SJCRH30 (cell line): ENCODE data around the gene COG5. TPM values are rescaled to one million over a fixed set of nuclear protein-coding genes. Genes with fewer than 3 reads are reported as not detected.
A peak's percentile ranks its signal among the peaks of the same experiment; 100 is the strongest.

ENCODE experiments used
- DNase-seq, 2 experiments: peaks; one replicate each; pipeline ENCODE4 v3.0.0-alpha.2; 2015 to 2020
- H3K27ac ChIP-seq: fragments of 250-450 bp; sonication (Bioruptor Pico); 2 replicates; pipeline ENCODE4 v1.5.1; 2020; ENCODE audit warnings: mild to moderate bottlenecking, moderate library complexity
- H3K27me3 ChIP-seq: fragments of 250-450 bp; sonication (Bioruptor Pico); 2 replicates; pipeline ENCODE4 v1.5.1; 2020; ENCODE audit warnings: mild to moderate bottlenecking, moderate library complexity
- H3K36me3 ChIP-seq: fragments of 250-450 bp; sonication (Bioruptor Pico); 2 replicates; pipeline ENCODE4 v1.5.1; 2020; ENCODE audit warnings: mild to moderate bottlenecking, moderate library complexity
- H3K4me1 ChIP-seq: fragments of 250-450 bp; sonication (Bioruptor Pico); 2 replicates; pipeline ENCODE4 v1.5.1; 2020; ENCODE audit warnings: mild to moderate bottlenecking, moderate library complexity
- H3K4me3 ChIP-seq: fragments of 250-450 bp; sonication (Bioruptor Pico); 2 replicates; pipeline ENCODE4 v1.5.1; 2020; ENCODE audit warnings: mild to moderate bottlenecking, moderate library complexity
- H3K9me3 ChIP-seq: fragments of 250-450 bp; sonication (Bioruptor Pico); replicated peaks from 2 replicates; pipeline ENCODE4 v1.5.1; 2020; ENCODE audit warnings: mild to moderate bottlenecking, moderate library complexity
- total RNA-seq: library from RNA; depleted of rRNA; stranded (reverse); fragments of >200 nt; shearing (Covaris generic); gene quantifications from 2 replicates; pipeline ENCODE4 v1.2.3, GENCODE V29; 2014

COG5 gene
- total RNA-seq, 1 experiment from 2014 or later, result 41.1 TPM

DNA sequence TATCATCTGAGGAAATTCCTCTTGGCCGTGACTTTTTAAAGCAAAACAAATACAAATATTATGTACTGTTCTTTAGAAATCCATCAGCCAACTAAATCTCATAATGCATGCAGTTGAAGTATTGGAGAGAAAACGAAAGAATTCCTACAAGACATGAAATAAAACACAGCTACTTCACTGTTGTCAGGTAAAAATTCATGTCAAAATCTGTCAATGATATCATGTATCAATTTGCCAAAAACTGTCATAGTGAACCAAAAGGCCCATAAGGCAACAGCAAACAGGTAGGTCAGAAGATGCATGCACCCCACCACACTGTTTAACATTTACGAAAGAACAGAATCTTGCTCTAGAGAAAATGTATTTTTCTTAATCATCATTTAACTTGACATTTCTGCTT, 91.6 kb downstream of the COG5 start:
- no peak for DNase-seq
- H3K27ac ChIP-seq, result no peak overlapping the region
- no peaks in the 10 kb centered on the region for H3K27me3 ChIP-seq
- H3K9me3 ChIP-seq, result no peaks in the 10 kb centered on the region
- H3K36me3 ChIP-seq, result no peaks in the 10 kb centered on the region
- no peak overlapping the region for H3K4me3 ChIP-seq
- no peaks in the 10 kb centered on the region for H3K4me1 ChIP-seq

GRCh38 chr7:107471292-107472070, 92.2 kb downstream of the COG5 start:
- H3K27ac ChIP-seq, result no peak overlapping the region
- DNase-seq, result no peak
- no peaks in the 10 kb centered on the region for H3K4me1 ChIP-seq
- H3K36me3 ChIP-seq, result no peaks in the 10 kb centered on the region
- no peak overlapping the region for H3K4me3 ChIP-seq
- no peaks in the 10 kb centered on the region for H3K27me3 ChIP-seq
- no peaks in the 10 kb centered on the region for H3K9me3 ChIP-seq

- Histone ChIP-seq H3K4me3 (no peak within 1 kb of the TSS), H3K27ac (no peak within 1 kb of the TSS)
- DNase-seq, result no peak
Observed at GRCh38 chr7:107469929-107470328, 93.8 kb downstream of the COG5 start, which contains the start of gene GPR22. Gene GPR22, plus strand, starts transcription at chr7:107470057. Its CDS starts 4,004 bp downstream, at chr7:107474061.

DNA sequence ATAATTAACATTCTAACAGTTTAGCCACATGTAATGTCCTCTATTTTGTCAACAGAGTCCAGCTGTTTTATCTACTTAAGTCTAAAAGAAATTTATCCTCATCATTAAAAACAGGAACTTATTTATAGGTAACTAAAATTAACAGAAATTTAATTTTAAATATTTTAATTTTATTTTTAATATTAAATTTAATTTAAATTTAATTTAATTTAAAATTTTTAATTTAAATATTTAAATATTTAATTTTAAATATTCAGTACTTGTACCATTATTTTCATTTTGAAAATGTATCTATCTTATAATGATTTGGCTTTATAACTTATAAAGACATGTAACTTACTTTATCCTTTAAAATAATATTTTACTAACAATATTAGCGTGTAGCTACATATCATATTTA, 94.9 kb downstream of the COG5 start:
- no peaks in the 10 kb centered on the region for H3K36me3 ChIP-seq
- DNase-seq, result no peak
- H3K4me1 ChIP-seq, result no peaks in the 10 kb centered on the region
- no peaks in the 10 kb centered on the region for H3K9me3 ChIP-seq
- no peak overlapping the region for H3K4me3 ChIP-seq
- no peaks in the 10 kb centered on the region for H3K27me3 ChIP-seq
- H3K27ac ChIP-seq, result no peak overlapping the region

More at GRCh38 chr7:107469929-107470328, 93.8 kb downstream of the COG5 start, which contains the start of gene GPR22:
- no peaks in the 10 kb centered on the region for H3K36me3 ChIP-seq
- no peaks in the 10 kb centered on the region for H3K4me1 ChIP-seq
- no peaks in the 10 kb centered on the region for H3K27me3 ChIP-seq
- no peaks in the 10 kb centered on the region for H3K9me3 ChIP-seq

- H3K4me3 ChIP-seq, result no peak overlapping the region
- H3K27me3 ChIP-seq, result no peaks in the 10 kb centered on the region
- no peak overlapping the region for H3K27ac ChIP-seq
- no peaks in the 10 kb centered on the region for H3K9me3 ChIP-seq
- no peaks in the 10 kb centered on the region for H3K36me3 ChIP-seq
- no peak for DNase-seq
- no peaks in the 10 kb centered on the region for H3K4me1 ChIP-seq
Observed at GRCh38 chr7:107467972-107468371, 95.7 kb downstream of the COG5 start.

DNA sequence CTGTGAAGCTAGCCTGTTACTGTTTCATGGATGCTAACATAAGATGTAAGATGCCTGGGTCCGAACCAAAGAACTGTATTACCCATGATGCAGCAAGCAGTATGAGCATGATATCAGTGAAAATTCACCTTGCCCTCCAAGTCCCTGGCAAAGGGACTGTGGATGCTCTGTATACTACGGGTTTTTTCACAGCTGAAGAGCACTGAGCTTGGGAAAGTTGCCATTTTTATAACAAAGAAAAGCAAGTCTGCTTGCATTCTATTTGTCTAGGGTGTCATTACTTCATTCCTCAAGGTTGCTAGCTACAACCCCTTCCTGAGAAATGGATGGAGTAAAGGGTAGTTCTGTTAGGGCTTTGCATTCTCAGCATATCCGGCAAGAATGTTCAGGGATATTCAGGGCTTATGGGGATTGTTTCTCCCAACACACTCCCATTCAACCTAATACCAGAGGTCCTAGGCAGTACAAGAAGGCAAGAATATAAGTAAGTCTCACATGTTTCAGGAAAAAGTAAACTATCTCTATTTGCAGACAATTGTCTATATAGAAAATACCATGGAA, 99.0 kb downstream of the COG5 start:
- Histone ChIP-seq H3K9me3 (no peaks in the 10 kb centered on the region), H3K4me1 (no peaks in the 10 kb centered on the region), H3K36me3 (no peaks in the 10 kb centered on the region), H3K27me3 (no peaks in the 10 kb centered on the region), H3K27ac (no peak overlapping the region), H3K4me3 (no peak overlapping the region)
- no peak for DNase-seq

- Histone ChIP-seq H3K4me1 (no peaks in the 10 kb centered on the region), H3K4me3 (no peak overlapping the region), H3K27ac (no peak overlapping the region), H3K36me3 (no peaks in the 10 kb centered on the region), H3K9me3 (no peaks in the 10 kb centered on the region), H3K27me3 (no peaks in the 10 kb centered on the region)
- peak; percentile 54 to 80 for DNase-seq
Observed at GRCh38 chr7:107463139-107464078, 100.3 kb downstream of the COG5 start.

DNA sequence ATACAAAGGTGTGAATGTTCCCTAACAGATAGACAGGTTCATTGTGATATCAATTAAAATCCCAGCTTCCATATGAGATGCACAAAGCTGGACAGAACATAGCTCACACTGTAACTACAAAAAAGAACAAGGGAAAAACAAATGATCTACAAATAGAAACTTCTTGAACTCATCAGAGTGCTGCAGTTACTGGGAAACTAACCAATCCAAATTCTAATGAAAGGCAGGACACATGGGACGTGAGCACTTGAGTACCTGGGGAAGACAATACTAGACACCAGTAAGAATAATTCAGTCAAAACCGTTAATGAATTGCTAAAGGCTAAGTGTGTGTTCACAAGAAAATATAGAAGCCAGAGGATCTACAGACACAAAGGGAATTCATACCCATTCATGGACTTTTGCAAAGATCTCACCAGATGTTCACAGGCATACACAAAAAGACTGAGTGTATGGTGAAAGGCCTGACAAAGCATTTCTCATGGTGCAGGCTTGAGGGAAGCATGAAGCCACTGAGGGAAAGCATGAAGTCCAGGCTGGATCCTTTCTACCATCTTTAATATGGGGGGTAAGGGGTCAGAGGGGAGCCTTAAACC, 101.7 kb downstream of the COG5 start:
- Histone ChIP-seq H3K9me3 (no peaks in the 10 kb centered on the region), H3K27me3 (no peaks in the 10 kb centered on the region), H3K36me3 (no peaks in the 10 kb centered on the region), H3K27ac (no peak overlapping the region), H3K4me1 (no peaks in the 10 kb centered on the region), H3K4me3 (no peak overlapping the region)
- DNase-seq, result no peak

DNA sequence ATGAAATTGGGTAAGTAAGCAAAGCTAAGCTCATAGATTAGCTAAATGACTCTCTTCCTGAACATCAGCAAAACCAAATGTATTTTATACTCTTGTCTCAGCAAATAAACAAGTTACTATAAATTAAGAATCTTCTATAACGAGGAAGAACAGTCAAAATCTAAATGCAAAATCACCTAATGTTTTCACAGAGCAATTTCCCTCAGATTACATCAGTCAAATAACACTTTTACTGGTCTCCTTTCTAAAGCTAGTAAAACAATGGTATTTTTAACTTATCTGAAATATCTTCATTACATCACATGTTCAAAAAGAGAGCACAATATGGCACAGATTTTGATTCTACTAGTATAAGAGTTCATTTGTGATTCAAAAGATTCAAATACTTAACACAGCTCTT, 110.3 kb downstream of the COG5 start:
- DNase-seq, result no peak
- no peak overlapping the region for H3K4me3 ChIP-seq
- no peaks in the 10 kb centered on the region for H3K4me1 ChIP-seq
- no peak overlapping the region for H3K27ac ChIP-seq
- H3K27me3 ChIP-seq, result no peaks in the 10 kb centered on the region
- no peaks in the 10 kb centered on the region for H3K36me3 ChIP-seq
- no peaks in the 10 kb centered on the region for H3K9me3 ChIP-seq

- Histone ChIP-seq H3K4me3 (no peak overlapping the region), H3K27me3 (no peaks in the 10 kb centered on the region), H3K4me1 (no peaks in the 10 kb centered on the region), H3K9me3 (no peaks in the 10 kb centered on the region), H3K27ac (no peak overlapping the region), H3K36me3 (no peaks in the 10 kb centered on the region)
- DNase-seq, result no peak
Observed at GRCh38 chr7:107450970-107451369, 112.8 kb downstream of the COG5 start.

DNA sequence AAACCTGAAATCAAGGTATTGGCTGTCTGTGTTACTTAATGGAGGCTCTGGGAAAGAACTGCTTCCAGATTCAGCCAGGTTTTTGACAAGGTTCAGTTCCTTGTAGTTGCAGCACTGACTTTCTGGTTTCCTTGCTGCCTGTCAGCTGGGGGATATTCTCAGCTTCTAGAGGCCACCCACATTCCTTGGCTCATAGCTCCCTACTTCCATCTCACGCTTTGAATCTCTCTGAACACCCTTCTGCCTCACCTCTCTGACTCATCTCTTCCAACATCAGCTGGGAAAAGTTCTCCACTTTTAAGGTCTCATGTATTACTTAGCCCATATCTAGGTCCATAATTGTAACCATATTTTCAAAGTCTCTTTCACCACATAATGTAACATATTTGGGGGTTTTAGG, 116.7 kb downstream of the COG5 start:
- H3K4me1 ChIP-seq, result no peaks in the 10 kb centered on the region
- DNase-seq, result no peak
- H3K27me3 ChIP-seq, result no peaks in the 10 kb centered on the region
- H3K27ac ChIP-seq, result no peak overlapping the region
- H3K36me3 ChIP-seq, result no peaks in the 10 kb centered on the region
- H3K9me3 ChIP-seq, result no peaks in the 10 kb centered on the region
- no peak overlapping the region for H3K4me3 ChIP-seq

DNA sequence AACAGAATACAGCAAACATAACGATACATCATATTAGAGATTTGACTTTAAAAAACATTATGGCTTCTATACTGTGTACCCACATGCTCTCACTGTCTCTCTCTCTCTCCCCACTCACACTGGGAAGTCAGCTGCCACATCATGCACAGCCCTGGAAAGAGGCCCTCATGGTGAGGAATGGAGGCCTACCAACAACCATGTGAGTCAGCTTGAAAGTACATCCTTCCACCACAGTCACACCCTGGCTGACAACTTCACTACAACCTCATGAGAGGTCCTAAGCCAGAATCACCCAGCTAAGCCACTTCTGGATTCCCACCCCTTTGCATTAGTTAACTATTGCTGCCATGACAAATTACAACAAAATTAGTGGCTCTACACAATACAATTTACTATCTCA, 117.2 kb downstream of the COG5 start:
- H3K4me3 ChIP-seq, result no peak overlapping the region
- H3K27ac ChIP-seq, result no peak overlapping the region
- no peak for DNase-seq
- H3K9me3 ChIP-seq, result no peaks in the 10 kb centered on the region
- no peaks in the 10 kb centered on the region for H3K27me3 ChIP-seq
- no peaks in the 10 kb centered on the region; the same call in 1 of the 2 replicates for H3K36me3 ChIP-seq
- no peaks in the 10 kb centered on the region for H3K4me1 ChIP-seq

DNA sequence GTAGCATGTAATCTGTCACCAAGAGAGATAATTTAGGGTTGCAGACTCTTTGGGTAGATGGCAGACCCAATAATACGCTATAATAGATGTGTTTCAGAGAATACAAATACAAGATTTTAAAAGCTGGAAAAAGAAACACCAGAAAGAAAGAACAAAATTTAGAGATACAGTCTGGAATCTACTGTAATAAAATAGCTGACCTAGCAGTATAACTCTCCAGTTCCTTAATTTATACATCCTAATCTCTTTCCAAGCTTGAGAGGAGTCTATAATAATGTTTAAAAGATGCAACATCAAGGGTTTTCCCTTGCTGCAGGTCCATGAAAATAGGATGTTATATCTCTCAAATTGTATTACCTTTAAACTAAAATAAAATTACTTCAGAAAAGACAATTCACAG, 121.0 kb downstream of the COG5 start:
- H3K4me3 ChIP-seq, result no peak overlapping the region
- no peak overlapping the region for H3K27ac ChIP-seq
- DNase-seq, result no peak
- H3K27me3 ChIP-seq, result no peaks in the 10 kb centered on the region
- H3K9me3 ChIP-seq, result no peaks in the 10 kb centered on the region
- no peaks in the 10 kb centered on the region for H3K4me1 ChIP-seq
- no peaks in the 10 kb centered on the region; the same call in 1 of the 2 replicates for H3K36me3 ChIP-seq

DNA sequence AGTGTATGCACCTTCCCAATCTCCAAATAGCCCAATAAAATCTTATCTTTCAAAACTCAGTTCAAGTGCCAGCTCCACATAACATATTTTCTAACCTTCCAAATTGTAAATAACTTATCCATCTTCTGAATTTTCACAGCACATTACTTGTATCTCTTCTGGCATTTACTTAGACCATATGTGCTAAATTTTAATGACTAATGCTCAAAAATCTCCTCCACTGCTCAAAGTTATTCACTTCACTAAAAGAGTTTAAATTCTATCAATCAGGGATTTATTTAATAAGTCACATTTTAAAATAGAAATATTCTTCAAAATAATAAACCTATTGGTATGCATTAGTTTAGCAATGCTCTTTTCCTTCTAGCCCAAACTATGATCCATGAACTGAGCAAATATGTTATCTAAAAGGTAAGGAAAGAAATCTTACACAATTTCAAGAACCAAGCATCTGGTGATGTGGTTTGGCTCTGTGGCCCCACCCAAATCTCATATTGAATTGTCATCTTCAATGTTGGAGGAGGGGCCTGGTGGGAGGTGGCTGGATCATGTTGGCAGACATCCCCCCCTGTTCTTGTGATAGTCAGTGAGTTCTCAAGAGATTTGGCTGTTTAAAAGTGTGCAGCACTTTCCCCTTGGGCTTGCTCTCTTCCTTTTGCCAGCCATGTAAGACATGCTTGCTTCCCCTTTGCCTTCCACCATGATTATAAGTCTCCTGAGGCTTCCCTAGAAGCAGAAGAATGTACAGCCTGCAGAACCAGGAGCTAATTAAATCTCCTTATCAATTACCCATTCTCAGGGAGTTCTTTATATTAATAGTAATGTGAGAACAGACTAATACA, 121.9 kb downstream of the COG5 start:
- no peaks in the 10 kb centered on the region for H3K4me1 ChIP-seq
- DNase-seq, result no peak
- H3K27ac ChIP-seq, result no peak overlapping the region
- H3K27me3 ChIP-seq, result no peaks in the 10 kb centered on the region
- H3K4me3 ChIP-seq, result no peak overlapping the region
- H3K36me3 ChIP-seq, result no peaks in the 10 kb centered on the region; the same call in 1 of the 2 replicates
- no peaks in the 10 kb centered on the region for H3K9me3 ChIP-seq
